GM23338 (cell line): ENCODE results near the gene CHST11. TPM values are rescaled to one million over a fixed set of nuclear protein-coding genes. Genes with fewer than 3 reads are reported as not detected.

Source experiments
- ATAC-seq: fragments of 200-7000 bp; cut with Tn5 transposase; 3 replicates; pipeline ENCODE4 v1.9.1; 2020
- DNase-seq: peaks from one replicate; pipeline ENCODE4 v3.0.0-alpha.2; 2015; ENCODE audit warnings: low spot score
- H2AFZ ChIP-seq: fragments of 200-600 bp; sonication (generic); 2 replicates; pipeline ENCODE4 v1.8.0; 2016; ENCODE audit warnings: antibody characterized with exemption, mild to moderate bottlenecking, moderate library complexity
- H3F3A ChIP-seq: fragments of 200-600 bp; sonication (generic); replicated peaks from 2 replicates; pipeline ENCODE4 v1.8.0; 2017; ENCODE audit warnings: antibody characterized with exemption, mixed run types, low read depth
- H3K27ac ChIP-seq: fragments of 200-600 bp; sonication (generic); 2 replicates; pipeline ENCODE4 v1.6.1; 2016; ENCODE audit warnings: low read depth
- H3K27me3 ChIP-seq: fragments of 200-600 bp; sonication (generic); 2 replicates; pipeline ENCODE4 v1.8.0; 2016; ENCODE audit warnings: mild to moderate bottlenecking, mixed run types, moderate library complexity; ENCODE audit not compliant: insufficient read depth
- H3K36me3 ChIP-seq: fragments of 200-600 bp; sonication (generic); 2 replicates; pipeline ENCODE4 v1.8.0; 2016; ENCODE audit warnings: mild to moderate bottlenecking; ENCODE audit not compliant: insufficient read depth
- H3K4me1 ChIP-seq: fragments of 200-600 bp; sonication (generic); 2 replicates; pipeline ENCODE4 v1.8.0; 2016; ENCODE audit warnings: mild to moderate bottlenecking, moderate library complexity; ENCODE audit not compliant: insufficient read depth
- H3K4me2 ChIP-seq: fragments of 200-600 bp; sonication (generic); 2 replicates; pipeline ENCODE4 v1.7.1; 2017; ENCODE audit warnings: mixed run types
- H3K4me3 ChIP-seq: fragments of 200-600 bp; sonication (generic); 2 replicates; pipeline ENCODE4 v1.6.1; 2016; ENCODE audit warnings: mixed run types
- H3K79me2 ChIP-seq: fragments of 200-600 bp; sonication (generic); replicated peaks from 2 replicates; pipeline ENCODE4 v1.8.0; 2017; ENCODE audit warnings: mild to moderate bottlenecking; ENCODE audit not compliant: insufficient read depth
- H3K9me2 ChIP-seq: fragments of 200-600 bp; sonication (generic); 2 replicates; pipeline ENCODE4 v1.8.0; 2017; ENCODE audit not compliant: insufficient read depth
- H4K20me1 ChIP-seq: fragments of 200-600 bp; sonication (generic); replicated peaks from 2 replicates; pipeline ENCODE4 v1.8.0; 2017; ENCODE audit warnings: mild to moderate bottlenecking; ENCODE audit not compliant: insufficient read depth
- H3K27ac Mint-ChIP-seq: 2 replicates; pipeline ENCODE4 v1.8.0; 2020; ENCODE audit warnings: inconsistent platforms, mild to moderate bottlenecking, moderate library complexity, mixed read lengths
- H3K27me3 Mint-ChIP-seq: 3 replicates; pipeline ENCODE4 v1.8.0; 2022; ENCODE audit warnings: low read depth, mild to moderate bottlenecking, moderate library complexity, mixed read lengths, inconsistent platforms; ENCODE audit not compliant: insufficient read depth, poor library complexity
- H3K36me3 Mint-ChIP-seq: 3 replicates; pipeline ENCODE4 v1.8.0; 2021; ENCODE audit warnings: low read depth, mild to moderate bottlenecking, inconsistent platforms, moderate library complexity, mixed read lengths
- H3K4me1 Mint-ChIP-seq: 3 replicates; pipeline ENCODE4 v1.8.0; 2020; ENCODE audit warnings: mild to moderate bottlenecking, inconsistent platforms, mixed read lengths
- H3K4me3 Mint-ChIP-seq: 3 replicates; pipeline ENCODE4 v1.8.0; 2021; ENCODE audit warnings: moderate library complexity, mild to moderate bottlenecking, inconsistent platforms, mixed read lengths
- H3K9me3 Mint-ChIP-seq: 3 replicates; pipeline ENCODE4 v1.8.0; 2020; ENCODE audit warnings: moderate library complexity, mild to moderate bottlenecking, inconsistent platforms, mixed read lengths
- CREB1 ChIP-seq: fragments of 250-450 bp; sonication (Bioruptor Pico); IDR thresholded peaks from 2 replicates; pipeline ENCODE4 v1.5.0; 2020; ENCODE audit warnings: low read depth, mild to moderate bottlenecking, moderate library complexity
- CTCF ChIP-seq, 2 experiments: fragments of 200-600 bp in 1 of 2; sonication (generic) in 1 of 2; conservative IDR thresholded peaks; 2 replicates each; pipeline versions ENCODE4 v1.5.1 to v1.6.1; 2016 to 2017; ENCODE audit warnings: antibody characterized with exemption in 2 of 2, low read depth in 2 of 2, mild to moderate bottlenecking in 2 of 2, moderate library complexity in 1 of 2
- ETS1 ChIP-seq: IDR thresholded peaks from 2 replicates; pipeline ENCODE4 v1.6.1; 2016; ENCODE audit warnings: antibody characterized with exemption
- EZH2 ChIP-seq: fragments of 200-600 bp; sonication (generic); IDR thresholded peaks from one replicate; pipeline ENCODE4 v1.8.0; 2017; ENCODE audit warnings: antibody characterized with exemption, mild to moderate bottlenecking, low read depth; ENCODE audit not compliant: unreplicated experiment
- EZH2phosphoT487 ChIP-seq: fragments of 200-600 bp; sonication (generic); IDR thresholded peaks from one replicate; pipeline ENCODE4 v1.8.1; 2018; ENCODE audit warnings: antibody characterized with exemption; ENCODE audit not compliant: unreplicated experiment
- JUNB ChIP-seq: IDR thresholded peaks from one replicate; pipeline ENCODE4 v1.6.1; 2016; ENCODE audit warnings: antibody characterized with exemption; ENCODE audit not compliant: unreplicated experiment
- NANOG ChIP-seq: IDR thresholded peaks from 2 replicates; pipeline ENCODE4 v1.6.1; 2016; ENCODE audit warnings: antibody characterized with exemption, borderline replicate concordance
- POLR2AphosphoS5 ChIP-seq: IDR thresholded peaks from 2 replicates; pipeline ENCODE4 v1.6.1; 2016; ENCODE audit warnings: antibody characterized with exemption, low read depth
- REST ChIP-seq: IDR thresholded peaks from one replicate; pipeline ENCODE4 v1.6.1; 2018; ENCODE audit warnings: antibody characterized with exemption; ENCODE audit not compliant: unreplicated experiment
- STAT1 ChIP-seq: IDR thresholded peaks from one replicate; pipeline ENCODE4 v1.6.1; 2016; ENCODE audit warnings: antibody characterized with exemption; ENCODE audit not compliant: unreplicated experiment
- ZNF114 ChIP-seq: fragments of 250-450 bp; sonication (Bioruptor Pico); IDR thresholded peaks from 2 replicates; pipeline ENCODE4 v1.5.0; 2020; ENCODE audit warnings: mild to moderate bottlenecking, moderate library complexity
- ZNF331 ChIP-seq: fragments of 250-450 bp; sonication (Bioruptor Pico); IDR thresholded peaks from 2 replicates; pipeline ENCODE4 v1.5.0; 2020; ENCODE audit warnings: low read depth, mild to moderate bottlenecking, moderate library complexity
- ZNF462 ChIP-seq: fragments of 250-450 bp; sonication (Bioruptor Pico); IDR thresholded peaks from 2 replicates; pipeline ENCODE4 v1.5.0; 2020; ENCODE audit warnings: mild to moderate bottlenecking, moderate library complexity
- polyA plus RNA-seq: library from polyadenylated mRNA; unstranded; fragments of >200 nt; fragmentation: Nextera tagmentation; extraction: Ambion mirVana; gene quantifications from 2 replicates; pipeline ENCODE4 v1.2.1, GENCODE V29; 2016
- total RNA-seq: library from RNA; depleted of rRNA; stranded (reverse); fragments of >200 nt; shearing (Covaris generic); gene quantifications from 2 replicates; pipeline ENCODE4 v1.2.3, GENCODE V29; 2014

Gene CHST11
- total and polyA plus RNA-seq, 2 experiments from 2014 or later, result 7.7 to 25.7 TPM

GRCh38 chr12:104694711-104695110, 238.0 kb downstream of the CHST11 start:
- DNase-seq (no peak), ATAC-seq (no peak)
- Histone ChIP-seq H3F3A (no peaks in the 10 kb centered on the region), H3K9me2 (no peaks in the 10 kb centered on the region), H3K36me3 (no peaks in the 10 kb centered on the region), H3K27me3 (no peaks in the 10 kb centered on the region), H3K4me3 (no peak overlapping the region), H3K4me2 (no peak overlapping the region), H3K79me2 (no peaks in the 10 kb centered on the region), H3K27ac (no peak overlapping the region), H2AFZ (no peak overlapping the region), H3K4me1 (peaks cover 15% of the 10 kb centered on the region), H4K20me1 (no peaks in the 10 kb centered on the region)
- Mint-ChIP-seq H3K4me3 (no peak overlapping the region), H3K27me3 (peaks cover 9% of the 10 kb centered on the region), H3K36me3 (peaks cover 16% of the 10 kb centered on the region), H3K9me3 (peaks cover 14% of the 10 kb centered on the region), H3K27ac (no peak overlapping the region), H3K4me1 (peaks cover 11% of the 10 kb centered on the region; the same call in 2 of the 3 replicates)
- TF ChIP-seq REST (no peak), JUNB (no peak), ZNF331 (CRISPR knock-in tag) (no peak), POLR2AphosphoS5 (no peak), CREB1 (CRISPR knock-in tag) (no peak), STAT1 (no peak), EZH2 (no peak), ZNF462 (CRISPR knock-in tag) (no peak), ETS1 (no peak), NANOG (no peak), EZH2phosphoT487 (no peak), ZNF114 (CRISPR knock-in tag) (no peak), CTCF (conservative IDR thresholded peaks at IDR 0.05; ENCODE audit: low read depth in 2 of 2) (no peak)
